GM13976 (cell line): ENCODE results near the gene PACRG.

ENCODE experiments used
- DNase-seq: peaks from one replicate; pipeline ENCODE4 v3.0.0; 2012; ENCODE audit warnings: low spot score
- in situ Hi-C: fragments of 300-500 bp; cut with MboI; formaldehyde crosslinking; loops from one replicate; pipeline ENCODE4 v1.12.0; 2022; ENCODE audit warnings: low sequenced_read_pairs, mixed read lengths, inconsistent platforms; ENCODE audit not compliant: unreplicated experiment
- TF ChIP-seq, protein P1 (sequence below): IDR thresholded peaks from 2 replicates; pipeline ENCODE4 v1.5.1; 2012; ENCODE audit warnings: borderline replicate concordance, mild to moderate bottlenecking; ENCODE audit not compliant: insufficient read depth; ENCODE audit errors: extremely low read depth, missing control alignments, control extremely low read depth

The PACRG gene

DNA sequence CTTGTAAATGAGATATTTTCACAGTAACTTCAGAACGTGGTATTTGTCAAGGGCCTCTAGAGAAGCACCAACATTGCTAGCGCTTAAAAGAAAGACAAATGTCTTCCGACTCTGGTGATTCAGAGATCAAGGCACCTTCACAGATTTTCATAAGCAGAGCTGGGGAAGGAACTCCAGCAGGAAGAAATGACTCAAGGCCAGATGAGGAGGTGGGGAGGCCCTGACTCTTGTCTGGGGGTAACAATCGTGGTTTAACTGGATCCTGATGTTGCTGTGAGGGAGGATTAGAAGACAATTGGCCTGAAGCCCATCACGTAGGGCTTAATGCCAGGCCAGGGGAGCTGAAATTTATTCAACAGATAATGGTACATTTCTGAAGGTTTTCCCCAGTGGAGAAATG is 563.8 kb downstream of the PACRG start:
- TF ChIP-seq, protein P1, sequence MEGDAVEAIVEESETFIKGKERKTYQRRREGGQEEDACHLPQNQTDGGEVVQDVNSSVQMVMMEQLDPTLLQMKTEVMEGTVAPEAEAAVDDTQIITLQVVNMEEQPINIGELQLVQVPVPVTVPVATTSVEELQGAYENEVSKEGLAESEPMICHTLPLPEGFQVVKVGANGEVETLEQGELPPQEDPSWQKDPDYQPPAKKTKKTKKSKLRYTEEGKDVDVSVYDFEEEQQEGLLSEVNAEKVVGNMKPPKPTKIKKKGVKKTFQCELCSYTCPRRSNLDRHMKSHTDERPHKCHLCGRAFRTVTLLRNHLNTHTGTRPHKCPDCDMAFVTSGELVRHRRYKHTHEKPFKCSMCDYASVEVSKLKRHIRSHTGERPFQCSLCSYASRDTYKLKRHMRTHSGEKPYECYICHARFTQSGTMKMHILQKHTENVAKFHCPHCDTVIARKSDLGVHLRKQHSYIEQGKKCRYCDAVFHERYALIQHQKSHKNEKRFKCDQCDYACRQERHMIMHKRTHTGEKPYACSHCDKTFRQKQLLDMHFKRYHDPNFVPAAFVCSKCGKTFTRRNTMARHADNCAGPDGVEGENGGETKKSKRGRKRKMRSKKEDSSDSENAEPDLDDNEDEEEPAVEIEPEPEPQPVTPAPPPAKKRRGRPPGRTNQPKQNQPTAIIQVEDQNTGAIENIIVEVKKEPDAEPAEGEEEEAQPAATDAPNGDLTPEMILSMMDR = no peak
- in situ Hi-C loops = no loop called here
- DNase-seq = no peak

DNA sequence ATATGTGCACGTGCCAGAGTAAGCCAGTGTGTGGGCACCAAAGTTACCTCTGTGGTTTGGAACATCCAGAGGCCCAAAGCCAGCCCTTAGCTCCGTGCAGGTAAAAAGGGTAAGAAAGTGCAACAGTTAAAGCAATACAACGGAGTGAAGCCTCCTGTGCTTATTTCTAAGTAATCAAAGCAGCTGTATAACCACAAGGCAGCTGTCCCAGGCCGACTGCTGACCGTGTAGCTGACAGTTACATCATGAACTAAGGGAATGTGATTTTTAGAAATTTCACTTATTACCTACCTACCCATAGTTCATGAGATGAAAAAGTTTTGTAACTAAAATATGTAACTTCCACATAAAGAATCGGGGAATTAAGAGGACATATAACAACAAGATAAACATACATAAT is 565.5 kb downstream of the PACRG start:
- DNase-seq = no peak
- in situ Hi-C loops = no loop called here
- TF ChIP-seq, protein P1 = no peak

DNA sequence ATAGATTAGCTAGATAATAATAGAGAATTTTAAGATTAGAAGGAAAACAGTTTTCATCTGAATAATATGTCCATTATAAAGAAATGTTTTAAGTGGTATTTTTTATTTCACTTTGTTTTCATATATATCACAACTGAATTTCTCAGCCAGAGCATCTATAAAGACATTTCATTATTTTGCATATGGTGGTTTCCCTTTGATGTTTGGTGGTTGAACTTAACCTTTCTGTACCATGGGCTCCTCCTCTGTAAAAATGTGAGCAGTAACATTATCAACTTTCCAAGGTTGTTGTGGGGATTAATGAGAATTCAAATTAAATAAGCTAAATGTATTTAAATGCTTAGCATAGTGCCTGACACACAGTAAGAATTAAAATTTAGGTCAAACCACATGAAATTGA is 567.0 kb downstream of the PACRG start:
- no peak for DNase-seq
- TF ChIP-seq, protein P1 = no peak
- in situ Hi-C loops = no loop called here

DNA sequence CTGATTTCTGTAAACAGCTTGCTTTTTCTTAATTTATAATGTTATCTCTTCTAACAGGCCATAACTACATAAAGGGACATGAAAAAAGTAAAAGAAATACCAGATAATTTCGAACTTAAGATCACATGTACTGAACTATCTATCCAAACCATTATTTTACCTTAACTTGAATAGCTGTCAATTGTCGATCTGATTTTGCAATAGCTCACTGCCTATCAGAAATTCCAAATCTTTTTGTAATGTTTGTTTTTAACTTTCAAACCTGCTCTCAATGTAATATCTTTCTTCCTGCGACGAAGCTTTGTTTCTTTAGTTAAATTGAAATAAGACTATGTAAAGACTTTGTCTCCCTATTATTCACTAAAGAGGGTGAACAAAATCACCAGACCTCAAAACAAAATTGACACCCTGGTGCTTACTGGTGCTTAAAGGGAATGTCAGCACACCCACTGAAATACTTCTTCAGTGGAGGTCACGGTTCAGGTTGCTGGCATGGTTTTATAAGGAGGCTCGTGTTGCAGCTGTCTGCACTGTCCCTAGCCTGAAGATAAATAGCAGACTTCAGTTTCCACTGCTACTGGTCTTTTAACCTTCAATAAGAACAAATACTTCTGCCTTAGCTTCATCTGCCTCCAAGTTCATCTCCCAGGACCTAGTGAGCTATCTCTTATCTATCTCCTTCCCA is 569.2 kb downstream of the PACRG start:
- no peak for DNase-seq
- in situ Hi-C loops = no loop called here
- TF ChIP-seq, protein P1 = no peak

DNA sequence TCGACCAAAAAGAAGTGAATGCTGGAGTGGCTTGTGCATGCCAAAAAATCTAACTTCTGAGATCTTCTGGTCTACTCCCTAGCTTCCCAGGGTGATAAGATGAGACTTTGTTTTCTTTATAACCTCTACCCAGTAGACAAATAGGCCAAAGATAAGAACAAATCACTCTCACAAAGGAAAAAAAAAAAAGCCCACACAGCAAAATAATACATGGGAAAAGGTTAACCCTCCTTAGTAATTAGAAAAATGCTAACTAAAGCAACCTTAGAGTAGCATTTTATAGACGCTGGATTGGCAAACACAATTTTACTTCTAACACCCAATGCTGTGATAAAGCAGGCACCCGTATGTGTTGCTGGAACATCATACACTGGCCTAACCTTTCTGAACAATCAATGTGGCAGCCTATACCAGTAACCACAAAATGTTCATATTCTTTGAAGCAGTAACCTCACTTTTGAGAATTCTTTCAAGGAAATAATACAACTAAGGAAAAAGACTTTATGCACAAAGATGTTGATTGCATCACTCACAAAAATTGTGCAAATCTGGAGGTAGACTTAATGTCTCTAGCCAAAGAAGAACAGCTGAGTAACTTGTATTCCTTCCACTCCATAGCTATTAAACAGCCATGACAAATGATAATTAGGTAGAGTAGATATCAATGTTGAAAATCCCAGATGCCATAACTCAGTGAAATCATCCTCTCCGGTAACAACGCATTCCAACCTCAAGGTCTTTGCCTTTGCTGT is 570.5 kb downstream of the PACRG start:
- DNase-seq = no peak
- in situ Hi-C loops = no loop called here
- TF ChIP-seq, protein P1 = no peak

DNA sequence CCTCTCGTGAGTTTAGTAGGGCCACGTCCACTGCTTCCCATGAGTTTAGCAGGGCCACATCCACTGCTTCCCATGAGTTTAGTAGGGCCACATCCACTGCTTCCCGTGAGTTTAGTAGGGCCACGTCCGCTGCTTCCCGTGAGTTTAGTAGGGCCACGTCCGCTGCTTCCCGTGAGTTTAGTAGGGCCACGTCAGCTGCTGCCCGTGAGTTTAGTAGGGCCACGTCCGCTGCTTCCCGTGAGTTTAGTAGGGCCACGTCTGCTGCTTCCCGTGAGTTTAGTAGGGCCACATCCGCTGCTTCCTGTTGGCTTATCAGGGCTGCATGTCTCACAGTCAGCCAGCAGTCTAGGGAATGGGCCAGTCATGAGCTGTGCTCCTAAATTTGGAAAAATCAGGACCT is 573.1 kb downstream of the PACRG start:
- in situ Hi-C loops = no loop called here
- no peak for DNase-seq
- TF ChIP-seq, protein P1 = no peak
